ENCODE measurements around the gene PARD3. TPM values are rescaled to one million over a fixed set of nuclear protein-coding genes. Genes with fewer than 3 reads are reported as not detected.

PARD3 gene
- total RNA-seq, 2 experiments from 2014 or later = 0.53 to 0.71 TPM

GRCh38 chr10:34861293-34862021 is 46.4 kb upstream of the PARD3 start:
- Mint-ChIP-seq H3K36me3 (ENCODE audit: low read depth) (no peaks in the 10 kb centered on the region), H3K4me1 (ENCODE audit: low read depth) (no peaks in the 10 kb centered on the region), H3K27ac (no peak overlapping the region), H3K9me3 (no peaks in the 10 kb centered on the region), H3K27me3 (peaks cover 10% of the 10 kb centered on the region), H3K4me3 (no peak overlapping the region)
- H3K36me3 ChIP-seq (ENCODE audit: insufficient read depth, low read length) = no peaks in the 10 kb centered on the region
- no peak for ATAC-seq (ENCODE audit: poor library complexity)
- ChIA-PET POLR2A (no interaction called here), CTCF (no interaction called here)
- no peak overlapping the region for H3K27ac ChIP-seq (ENCODE audit: low read depth in 1 of 2, low read length in 2 of 2)
- H3K27me3 ChIP-seq (ENCODE audit: control insufficient read depth in 1 of 2, insufficient read depth in 2 of 2, low read length in 2 of 2) = peaks cover 0 to 4% of the 10 kb centered on the region in 2 experiments
- no peak for TF ChIP-seq CTCF (IDR thresholded peaks at IDR 0.05)
- intact Hi-C loops (cut with DNase I, micrococcal nuclease) = no loop called here
- no peak for DNase-seq
- H3K4me1 ChIP-seq (ENCODE audit: insufficient read depth, low read length) = no peaks in the 10 kb centered on the region
- H3K9me3 ChIP-seq (ENCODE audit: control insufficient read depth in 1 of 2, insufficient read depth in 1 of 2, low read length in 2 of 2) = no peaks in the 10 kb centered on the region
- no peak overlapping the region for H3K4me3 ChIP-seq (ENCODE audit: low read length)

GRCh38 chr10:34859170-34859569 is 44.1 kb upstream of the PARD3 start:
- CTCF ChIA-PET = no interaction called here
- H3K27me3 Mint-ChIP-seq = peaks cover 10% of the 10 kb centered on the region
- H3K4me3 ChIP-seq (ENCODE audit: low read length) = no peak overlapping the region

DNA sequence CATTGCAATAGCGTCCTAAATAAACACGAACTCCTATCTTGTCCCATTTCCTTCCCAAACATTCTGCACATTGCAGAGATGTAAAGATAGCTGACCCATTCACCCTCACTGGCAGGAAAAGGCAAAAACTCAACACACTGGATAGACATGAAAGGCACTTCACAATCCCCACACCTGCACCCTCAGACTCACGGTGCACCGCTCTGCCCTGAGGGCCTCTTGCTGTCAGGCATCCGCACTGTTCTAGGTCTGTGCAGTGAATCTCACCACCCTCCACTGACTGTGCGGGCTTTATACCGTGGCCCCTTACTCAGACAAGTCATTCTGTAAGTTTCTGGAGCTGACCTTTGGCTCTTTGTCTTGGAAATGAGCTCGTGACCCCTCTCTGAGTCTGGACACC is 42.9 kb upstream of the PARD3 start:
- Histone ChIP-seq H3K4me1 (ENCODE audit: insufficient read depth, low read length) (no peaks in the 10 kb centered on the region), H3K36me3 (ENCODE audit: insufficient read depth, low read length) (no peaks in the 10 kb centered on the region), H3K27ac (ENCODE audit: low read depth in 1 of 2, low read length in 2 of 2) (no peak overlapping the region), H3K4me3 (ENCODE audit: low read length) (no peak overlapping the region), H3K27me3 (ENCODE audit: control insufficient read depth in 1 of 2, insufficient read depth in 2 of 2, low read length in 2 of 2) (peaks cover 0 to 4% of the 10 kb centered on the region in 2 experiments), H3K9me3 (ENCODE audit: control insufficient read depth in 1 of 2, insufficient read depth in 1 of 2, low read length in 2 of 2) (no peaks in the 10 kb centered on the region)
- Mint-ChIP-seq H3K4me3 (no peak overlapping the region), H3K27me3 (peaks cover 10% of the 10 kb centered on the region), H3K36me3 (ENCODE audit: low read depth) (no peaks in the 10 kb centered on the region), H3K9me3 (no peaks in the 10 kb centered on the region), H3K27ac (no peak overlapping the region), H3K4me1 (ENCODE audit: low read depth) (no peaks in the 10 kb centered on the region)
- CTCF ChIA-PET = no interaction called here
- TF ChIP-seq CTCF (IDR thresholded peaks at IDR 0.05) = no peak
- no peak for ATAC-seq (ENCODE audit: poor library complexity)
- intact Hi-C loops (cut with DNase I, micrococcal nuclease) = no loop called here
- POLR2A ChIA-PET = no interaction called here
- no peak for DNase-seq

More at GRCh38 chr10:34859170-34859569, 44.1 kb upstream of the PARD3 start:
- ATAC-seq (ENCODE audit: poor library complexity) (no peak), DNase-seq (no peak)
- no peaks in the 10 kb centered on the region for H3K4me1 Mint-ChIP-seq (ENCODE audit: low read depth)
- no peak overlapping the region for H3K27ac ChIP-seq (ENCODE audit: low read depth in 1 of 2, low read length in 2 of 2)
- H3K9me3 Mint-ChIP-seq = no peaks in the 10 kb centered on the region
- no peak overlapping the region for H3K4me3 Mint-ChIP-seq
- no peaks in the 10 kb centered on the region for H3K4me1 ChIP-seq (ENCODE audit: insufficient read depth, low read length)
- intact Hi-C loops (cut with DNase I, micrococcal nuclease) = no loop called here
- no peaks in the 10 kb centered on the region for H3K36me3 Mint-ChIP-seq (ENCODE audit: low read depth)
- no peaks in the 10 kb centered on the region for H3K9me3 ChIP-seq (ENCODE audit: control insufficient read depth in 1 of 2, insufficient read depth in 1 of 2, low read length in 2 of 2)
- H3K27me3 ChIP-seq (ENCODE audit: control insufficient read depth in 1 of 2, insufficient read depth in 2 of 2, low read length in 2 of 2) = peaks cover 0 to 4% of the 10 kb centered on the region in 2 experiments
- no peak overlapping the region for H3K27ac Mint-ChIP-seq
- no peak for TF ChIP-seq CTCF (IDR thresholded peaks at IDR 0.05)
- H3K36me3 ChIP-seq (ENCODE audit: insufficient read depth, low read length) = no peaks in the 10 kb centered on the region
- POLR2A ChIA-PET = no interaction called here
